NCI-H1436 treated with DMSO at 0.1 percent for 48 hours (cell line): ENCODE results near the gene HOXD12.

ENCODE experiments used
- DNase-seq: peaks from one replicate; lab custom pipeline; 2025; lab: John Stamatoyannopoulos, UW

HOXD12 gene

GRCh38 chr2:176131848-176132158 lies 32.2 kb downstream of the HOXD12 start:
- no peak for DNase-seq

- no peak for DNase-seq
Measured at GRCh38 chr2:176132205-176133171, 32.9 kb downstream of the HOXD12 start.

GRCh38 chr2:176133389-176133788 lies 33.8 kb downstream of the HOXD12 start:
- no peak for DNase-seq

GRCh38 chr2:176134035-176134434 lies 34.4 kb downstream of the HOXD12 start:
- DNase-seq = no peak

- no peak for DNase-seq
Measured at GRCh38 chr2:176135035-176135440, 35.4 kb downstream of the HOXD12 start.

- no peak for DNase-seq
Measured at GRCh38 chr2:176136374-176137251, 37.0 kb downstream of the HOXD12 start.

GRCh38 chr2:176137252-176137580 lies 37.6 kb downstream of the HOXD12 start:
- DNase-seq = no peak

- no peak for DNase-seq
Measured at GRCh38 chr2:176137906-176138305, 38.3 kb downstream of the HOXD12 start.

GRCh38 chr2:176138526-176138922 lies 38.9 kb downstream of the HOXD12 start:
- DNase-seq = no peak

GRCh38 chr2:176138923-176139660 lies 39.5 kb downstream of the HOXD12 start:
- DNase-seq = no peak

GRCh38 chr2:176139661-176140512 lies 40.3 kb downstream of the HOXD12 start:
- no peak for DNase-seq

- DNase-seq = peak; percentile 54
Measured at GRCh38 chr2:176140513-176141317, 41.1 kb downstream of the HOXD12 start.

- DNase-seq = no peak
Measured at GRCh38 chr2:176142281-176142680, 42.7 kb downstream of the HOXD12 start.

- no peak for DNase-seq
Measured at GRCh38 chr2:176145085-176145969, 45.7 kb downstream of the HOXD12 start.

GRCh38 chr2:176146101-176146500 lies 46.5 kb downstream of the HOXD12 start:
- DNase-seq = no peak

GRCh38 chr2:176146645-176147044 lies 47.0 kb downstream of the HOXD12 start:
- no peak for DNase-seq

GRCh38 chr2:176147210-176147799 lies 47.7 kb downstream of the HOXD12 start:
- DNase-seq = no peak

GRCh38 chr2:176147800-176148496 lies 48.4 kb downstream of the HOXD12 start:
- no peak for DNase-seq
